Neural cell (in vitro differentiated cells): ENCODE results near the gene TMEM272.

Experiments used
- CTCF ChIP-seq: fragments of 450-650 bp; IDR thresholded peaks from 2 replicates; pipeline ENCODE4 v1.5.1; 2014; ENCODE audit warnings: antibody characterized with exemption, mild to moderate bottlenecking, moderate library complexity; ENCODE audit not compliant: poor library complexity, severe bottlenecking
- MXI1 ChIP-seq: fragments of 450-650 bp; conservative IDR thresholded peaks from 2 replicates; pipeline ENCODE4 v1.6.1; 2014; ENCODE audit warnings: antibody characterized with exemption, mild to moderate bottlenecking; ENCODE audit not compliant: poor library complexity, severe bottlenecking
- SMC3 ChIP-seq: fragments of 450-650 bp; conservative IDR thresholded peaks from 2 replicates; pipeline ENCODE4 v1.6.1; 2014; ENCODE audit warnings: antibody characterized with exemption, mild to moderate bottlenecking, moderate library complexity; ENCODE audit not compliant: poor library complexity

GRCh38 chr13:51799261-51799660 is 45.7 kb downstream of the TMEM272 start:
- TF ChIP-seq MXI1, result no peak
- no peak for TF ChIP-seq CTCF
- TF ChIP-seq SMC3, result no peak
